ENCODE data around the gene OAF.

GRCh38 chr11:120173807-120174206 is 37.0 kb upstream of the OAF start:
- no peak for TF ChIP-seq CTCF (IDR thresholded peaks at IDR 0.05)
- TF ChIP-seq POLR2A (IDR thresholded peaks at IDR 0.05): no peak

Measured in heart left ventricle (tissue), 13 donors.